Peyer's patch (tissue), 4 donors: ENCODE results near the gene TSPAN32.

Experiments
- POLR2A ChIP-seq, 2 donors: fragments of 450-650 bp; IDR thresholded peaks; one replicate each; pipeline ENCODE4 v1.5.1; 2017; ENCODE audit warnings: antibody characterized with exemption in 2 of 2, mild to moderate bottlenecking in 2 of 2, moderate library complexity in 2 of 2
- TF ChIP-seq, protein P1 (sequence below), 6 experiments: fragments of 450-650 bp in 4 of 6; fragments of 200-600 bp in 2 of 6; sonication (generic) in 1 of 6; IDR thresholded peaks; one replicate each; pipeline ENCODE4 v1.5.1; 2017 to 2019; ENCODE audit warnings: antibody characterized with exemption in 6 of 6, mild to moderate bottlenecking in 3 of 6, moderate library complexity in 1 of 6

DNA sequence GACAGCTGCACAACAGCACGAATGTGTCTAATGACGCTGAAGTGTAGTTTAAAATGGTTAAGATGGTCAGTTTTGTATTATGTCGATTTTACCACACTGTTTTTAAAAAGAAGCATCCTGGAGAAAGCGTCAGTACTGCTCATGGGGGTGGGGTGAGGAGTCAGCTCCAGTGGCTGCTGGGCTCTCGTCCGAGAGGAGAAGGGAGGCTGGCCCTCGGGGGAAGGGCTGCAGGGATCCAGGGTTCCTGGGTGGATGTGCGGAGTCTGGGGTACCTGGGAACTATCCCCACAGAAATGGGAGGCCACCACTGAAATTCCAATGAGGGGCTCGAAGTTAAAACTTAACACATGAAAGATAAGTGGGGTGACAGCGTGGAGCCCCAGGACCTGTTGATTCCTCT lies 12.0 kb upstream of the TSPAN32 start:
- TF ChIP-seq, protein P1, sequence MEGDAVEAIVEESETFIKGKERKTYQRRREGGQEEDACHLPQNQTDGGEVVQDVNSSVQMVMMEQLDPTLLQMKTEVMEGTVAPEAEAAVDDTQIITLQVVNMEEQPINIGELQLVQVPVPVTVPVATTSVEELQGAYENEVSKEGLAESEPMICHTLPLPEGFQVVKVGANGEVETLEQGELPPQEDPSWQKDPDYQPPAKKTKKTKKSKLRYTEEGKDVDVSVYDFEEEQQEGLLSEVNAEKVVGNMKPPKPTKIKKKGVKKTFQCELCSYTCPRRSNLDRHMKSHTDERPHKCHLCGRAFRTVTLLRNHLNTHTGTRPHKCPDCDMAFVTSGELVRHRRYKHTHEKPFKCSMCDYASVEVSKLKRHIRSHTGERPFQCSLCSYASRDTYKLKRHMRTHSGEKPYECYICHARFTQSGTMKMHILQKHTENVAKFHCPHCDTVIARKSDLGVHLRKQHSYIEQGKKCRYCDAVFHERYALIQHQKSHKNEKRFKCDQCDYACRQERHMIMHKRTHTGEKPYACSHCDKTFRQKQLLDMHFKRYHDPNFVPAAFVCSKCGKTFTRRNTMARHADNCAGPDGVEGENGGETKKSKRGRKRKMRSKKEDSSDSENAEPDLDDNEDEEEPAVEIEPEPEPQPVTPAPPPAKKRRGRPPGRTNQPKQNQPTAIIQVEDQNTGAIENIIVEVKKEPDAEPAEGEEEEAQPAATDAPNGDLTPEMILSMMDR (IDR thresholded peaks at IDR 0.05), result no peak
- TF ChIP-seq POLR2A (IDR thresholded peaks at IDR 0.05), result no peak
